Astrocyte (in vitro differentiated cells and primary cell): Measurements from ENCODE around the gene HMCN2. TPM values are rescaled to one million over a fixed set of nuclear protein-coding genes. Genes with fewer than 3 reads are reported as not detected.

Experiments used
- DNase-seq: peaks from one replicate; pipeline ENCODE4 v3.0.0-alpha.2; 2010; ENCODE audit warnings: low read depth
- FAIRE-seq: peaks from 2 replicates; lab custom pipeline; 2011; peaks lifted over from hg19 to GRCh38; lab: Jason Lieb, UNC
- H2AFZ ChIP-seq: 2 replicates; pipeline ENCODE4 v1.6.0; 2012; ENCODE audit warnings: low read depth, low read length, inconsistent platforms
- H3K27ac ChIP-seq: 2 replicates; pipeline ENCODE4 v1.5.1; 2011; ENCODE audit warnings: low read depth, low read length, inconsistent platforms
- H3K27me3 ChIP-seq: 2 replicates; pipeline ENCODE4 v1.6.0; 2011; ENCODE audit warnings: low read length, inconsistent platforms; ENCODE audit not compliant: insufficient read depth
- H3K36me3 ChIP-seq: 2 replicates; pipeline ENCODE4 v1.5.1; 2011; ENCODE audit warnings: low read length, inconsistent platforms; ENCODE audit not compliant: insufficient read depth
- H3K4me1 ChIP-seq: 2 replicates; pipeline ENCODE4 v1.5.1; 2011; ENCODE audit warnings: low read length, inconsistent platforms; ENCODE audit not compliant: insufficient read depth
- H3K4me2 ChIP-seq: 2 replicates; pipeline ENCODE4 v1.6.0; 2012; ENCODE audit warnings: low read length, inconsistent platforms
- H3K4me3 ChIP-seq: 2 replicates; pipeline ENCODE4 v1.5.1; 2011; ENCODE audit warnings: low read depth, mild to moderate bottlenecking, low read length, inconsistent platforms; ENCODE audit not compliant: insufficient read depth
- H3K79me2 ChIP-seq: 2 replicates; pipeline ENCODE4 v1.6.0; 2012; ENCODE audit warnings: mild to moderate bottlenecking, low read length, inconsistent platforms; ENCODE audit not compliant: insufficient read depth
- H3K9ac ChIP-seq: 2 replicates; pipeline ENCODE4 v1.6.0; 2012; ENCODE audit warnings: mild to moderate bottlenecking, low read length, inconsistent platforms
- H3K9me3 ChIP-seq: 2 replicates; pipeline ENCODE4 v1.5.1; 2012; ENCODE audit warnings: low read depth, mild to moderate bottlenecking, low read length, inconsistent platforms; ENCODE audit not compliant: insufficient read depth
- H4K20me1 ChIP-seq: 2 replicates; pipeline ENCODE4 v1.6.0; 2012; ENCODE audit warnings: low read length, inconsistent platforms; ENCODE audit not compliant: insufficient read depth
- H3K27ac Mint-ChIP-seq: one replicate; pipeline ENCODE4 v1.8.0; 2021; ENCODE audit warnings: mild to moderate bottlenecking, mixed read lengths; ENCODE audit not compliant: unreplicated experiment
- H3K27me3 Mint-ChIP-seq: one replicate; pipeline ENCODE4 v1.8.0; 2021; ENCODE audit warnings: low read depth, mixed read lengths; ENCODE audit not compliant: unreplicated experiment
- H3K36me3 Mint-ChIP-seq: one replicate; pipeline ENCODE4 v1.8.0; 2021; ENCODE audit warnings: low read depth, mixed read lengths; ENCODE audit not compliant: unreplicated experiment
- H3K4me1 Mint-ChIP-seq: one replicate; pipeline ENCODE4 v1.8.0; 2021; ENCODE audit warnings: low read depth, mixed read lengths; ENCODE audit not compliant: unreplicated experiment
- H3K4me3 Mint-ChIP-seq: one replicate; pipeline ENCODE4 v1.8.0; 2021; ENCODE audit warnings: mild to moderate bottlenecking, moderate library complexity, mixed read lengths; ENCODE audit not compliant: unreplicated experiment
- H3K9me3 Mint-ChIP-seq: one replicate; pipeline ENCODE4 v1.8.0; 2021; ENCODE audit warnings: mild to moderate bottlenecking, mixed read lengths; ENCODE audit not compliant: unreplicated experiment
- CTCF ChIP-seq: IDR thresholded peaks from 2 replicates; pipeline ENCODE4 v1.5.1; 2011; ENCODE audit warnings: low read depth, mild to moderate bottlenecking, inconsistent platforms, low read length, moderate library complexity; ENCODE audit not compliant: insufficient read depth
- EZH2 ChIP-seq: IDR thresholded peaks from 2 replicates; pipeline ENCODE4 v1.6.1; 2012; ENCODE audit warnings: mild to moderate bottlenecking, low read length, inconsistent platforms; ENCODE audit not compliant: insufficient read depth
- total RNA-seq: library from RNA; stranded (reverse); gene quantifications from 2 replicates; pipeline ENCODE4 v1.2.1, GENCODE V29; 2021

HMCN2 gene
- total RNA-seq, 1 donor from 2014 or later = 1.6 TPM

GRCh38 chr9:130406278-130406895, 140.8 kb downstream of the HMCN2 start:
- no peaks in the 10 kb centered on the region for H3K36me3 Mint-ChIP-seq
- Histone ChIP-seq H4K20me1 (no peaks in the 10 kb centered on the region), H3K9ac (no peak overlapping the region), H3K4me1 (no peaks in the 10 kb centered on the region), H3K4me2 (no peak overlapping the region), H3K27ac (no peak overlapping the region), H2AFZ (no peak overlapping the region), H3K79me2 (no peaks in the 10 kb centered on the region), H3K27me3 (peaks cover 2% of the 10 kb centered on the region), H3K36me3 (no peaks in the 10 kb centered on the region), H3K4me3 (no peak overlapping the region), H3K9me3 (no peaks in the 10 kb centered on the region)
- H3K4me3 Mint-ChIP-seq = no peak overlapping the region
- no peaks in the 10 kb centered on the region for H3K4me1 Mint-ChIP-seq
- no peak overlapping the region for H3K27ac Mint-ChIP-seq
- FAIRE-seq = no peak
- H3K27me3 Mint-ChIP-seq = peaks cover 53% of the 10 kb centered on the region
- DNase-seq = no peak
- TF ChIP-seq CTCF = no peak
- TF ChIP-seq EZH2 = no peak
- peaks cover 3% of the 10 kb centered on the region for H3K9me3 Mint-ChIP-seq

DNA sequence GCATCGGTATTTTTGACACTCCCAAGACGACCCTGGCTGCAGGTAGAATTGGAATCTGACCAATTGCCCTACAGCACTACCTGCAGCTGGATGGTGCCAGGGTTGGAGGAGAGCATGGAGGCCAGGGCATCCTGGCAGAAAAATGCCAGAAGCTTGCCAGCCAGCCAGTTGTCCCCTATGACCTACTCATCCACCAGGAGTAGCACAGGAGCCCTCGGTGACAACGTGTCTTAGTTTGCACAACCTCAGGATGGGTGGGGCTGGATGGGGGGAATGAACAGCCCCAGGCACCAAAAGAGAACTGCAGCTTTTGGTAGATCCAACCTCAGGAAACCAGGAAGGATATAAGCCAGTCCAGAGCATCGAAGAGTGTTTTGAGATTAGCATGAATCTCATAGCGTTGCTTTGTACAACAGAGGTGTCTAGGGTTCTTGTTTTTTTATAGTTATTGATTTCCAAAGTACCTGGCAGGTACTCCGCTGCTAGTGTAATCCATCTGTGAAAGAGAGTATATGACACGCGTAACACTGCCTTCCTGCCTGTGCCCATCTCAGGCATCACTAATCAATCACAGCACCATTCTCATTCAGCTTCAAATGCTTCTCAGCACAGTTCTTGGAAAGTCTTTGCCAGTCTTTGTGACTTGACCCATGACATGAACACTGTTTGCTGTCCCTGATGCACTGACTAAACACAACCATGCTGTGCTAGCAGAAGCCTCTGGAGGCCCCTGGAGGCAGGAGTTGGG, 142.5 kb downstream of the HMCN2 start:
- no peak overlapping the region for H3K27ac Mint-ChIP-seq
- Histone ChIP-seq H3K79me2 (no peaks in the 10 kb centered on the region), H3K9ac (no peak overlapping the region), H3K4me3 (no peak overlapping the region), H3K36me3 (no peaks in the 10 kb centered on the region), H3K27me3 (peaks cover 2% of the 10 kb centered on the region), H3K27ac (no peak overlapping the region), H3K4me1 (no peaks in the 10 kb centered on the region), H4K20me1 (no peaks in the 10 kb centered on the region), H3K9me3 (no peaks in the 10 kb centered on the region), H2AFZ (no peak overlapping the region), H3K4me2 (no peak overlapping the region)
- H3K27me3 Mint-ChIP-seq = peaks cover 41% of the 10 kb centered on the region
- H3K4me3 Mint-ChIP-seq = no peak overlapping the region
- DNase-seq = no peak
- TF ChIP-seq CTCF (no peak), EZH2 (no peak)
- H3K36me3 Mint-ChIP-seq = no peaks in the 10 kb centered on the region
- FAIRE-seq = no peak
- peaks cover 3% of the 10 kb centered on the region for H3K9me3 Mint-ChIP-seq
- H3K4me1 Mint-ChIP-seq = no peaks in the 10 kb centered on the region

- no peaks in the 10 kb centered on the region for H3K36me3 Mint-ChIP-seq
- Histone ChIP-seq H3K4me2 (no peak overlapping the region), H3K27ac (no peak overlapping the region), H3K9ac (no peak overlapping the region), H3K9me3 (no peaks in the 10 kb centered on the region), H3K36me3 (no peaks in the 10 kb centered on the region), H3K4me1 (no peaks in the 10 kb centered on the region), H4K20me1 (no peaks in the 10 kb centered on the region), H3K27me3 (peaks cover 4% of the 10 kb centered on the region), H3K79me2 (no peaks in the 10 kb centered on the region), H2AFZ (no peak overlapping the region), H3K4me3 (no peak overlapping the region)
- peaks cover 3% of the 10 kb centered on the region for H3K9me3 Mint-ChIP-seq
- no peak overlapping the region for H3K4me3 Mint-ChIP-seq
- TF ChIP-seq EZH2 (no peak), CTCF (no peak)
- FAIRE-seq = no peak
- H3K27ac Mint-ChIP-seq = no peak overlapping the region
- no peaks in the 10 kb centered on the region for H3K4me1 Mint-ChIP-seq
- DNase-seq = no peak
- peaks cover 43% of the 10 kb centered on the region for H3K27me3 Mint-ChIP-seq
These were observed 143.1 kb downstream of the HMCN2 start for GRCh38 chr9:130408669-130409068.
